Superior temporal gyrus (tissue), 1 donor: ENCODE data around the gene SLC39A11.
A peak's percentile ranks its signal among the peaks of the same experiment; 100 is the strongest.
"Not testable (repeated sequence)": the region's sequence is repeated elsewhere in the genome, so short reads cannot be mapped to it uniquely, and the experiment has no call there.

Experiments
- DNase-seq: peaks from one replicate; pipeline ENCODE4 v3.0.0-alpha.2; 2016; ENCODE audit errors: extremely low spot score

SLC39A11 gene

DNA sequence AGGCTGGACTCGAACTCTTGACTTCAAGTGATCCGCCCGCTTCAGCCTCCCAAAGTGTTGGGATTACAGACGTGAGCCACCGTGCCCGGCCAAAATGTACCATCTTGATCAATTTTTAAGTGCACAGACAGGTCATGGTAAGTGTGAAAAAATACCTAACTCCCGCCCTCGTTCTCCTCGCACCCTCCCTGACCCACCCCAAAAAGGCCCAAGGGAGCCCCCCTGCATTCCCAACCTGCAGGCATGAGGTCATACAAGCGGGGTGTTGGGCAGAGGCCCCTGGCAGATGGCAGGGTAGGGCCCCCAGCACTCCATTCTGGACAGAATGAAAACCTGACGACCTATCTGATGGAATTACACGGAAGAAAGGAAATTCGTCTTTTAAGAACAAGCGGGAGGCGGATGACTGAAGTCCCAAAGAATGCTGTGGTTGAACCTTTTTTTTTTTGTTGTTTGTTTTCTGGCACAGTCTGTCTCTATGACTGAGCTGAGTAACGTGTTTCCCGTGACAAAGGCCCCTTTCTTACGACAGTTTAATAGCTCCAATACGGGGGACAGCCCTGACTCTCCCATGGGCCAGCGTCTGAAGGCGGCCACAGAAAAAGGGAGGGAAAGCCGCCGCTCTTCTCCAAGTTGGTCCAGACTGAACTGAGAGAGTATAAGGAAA, 376.4 kb downstream of the SLC39A11 start:
- DNase-seq: peak; percentile 48

GRCh38 chr17:72714357-72714966, 378.0 kb downstream of the SLC39A11 start:
- DNase-seq: no peak

DNA sequence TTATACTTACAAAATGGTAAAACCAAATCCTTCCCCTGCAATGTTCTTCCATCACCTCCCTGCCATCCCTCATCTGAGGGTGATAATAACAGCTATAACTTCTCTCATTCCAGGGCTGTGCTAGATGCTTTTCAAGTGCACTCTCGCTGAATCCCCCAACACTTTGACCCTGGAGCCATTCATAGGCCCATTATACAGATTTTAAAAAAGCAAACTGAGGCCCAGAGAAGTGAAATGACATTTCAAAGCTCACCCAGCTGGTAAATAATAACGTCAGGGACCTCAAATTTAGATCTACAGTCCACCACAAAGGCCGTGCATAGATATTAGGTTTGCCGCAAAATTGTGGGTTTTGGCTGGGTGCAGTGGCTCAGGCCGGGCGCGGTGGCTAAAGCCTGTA, 378.8 kb downstream of the SLC39A11 start:
- DNase-seq: no peak

- no peak for DNase-seq
Measured at GRCh38 chr17:72711521-72712310, 380.8 kb downstream of the SLC39A11 start.

- no peak for DNase-seq
Measured at GRCh38 chr17:72710834-72711233, 381.7 kb downstream of the SLC39A11 start.

DNA sequence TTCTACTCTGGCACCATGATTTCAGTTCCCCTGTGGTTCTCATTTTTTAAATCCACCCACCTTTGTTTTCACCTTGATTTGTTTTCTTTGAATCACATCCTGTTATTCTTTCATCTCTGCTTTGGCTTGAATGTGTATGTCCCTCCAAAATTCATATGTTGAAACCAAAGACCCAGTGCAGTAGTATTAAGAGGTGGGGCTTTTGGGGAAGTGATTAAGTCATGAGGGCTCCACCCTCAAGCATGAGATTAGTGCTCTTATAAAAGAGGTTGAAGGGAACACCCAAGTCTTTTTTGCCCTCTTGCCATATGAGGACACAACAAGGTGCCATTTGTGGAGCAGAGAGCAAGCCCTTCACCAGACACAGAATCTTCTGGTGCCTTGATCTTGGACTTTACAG, 382.3 kb downstream of the SLC39A11 start:
- no peak for DNase-seq

GRCh38 chr17:72708682-72709081, 383.8 kb downstream of the SLC39A11 start:
- not testable (repeated sequence) for DNase-seq

GRCh38 chr17:72707881-72708280, 384.6 kb downstream of the SLC39A11 start:
- DNase-seq: no peak

DNA sequence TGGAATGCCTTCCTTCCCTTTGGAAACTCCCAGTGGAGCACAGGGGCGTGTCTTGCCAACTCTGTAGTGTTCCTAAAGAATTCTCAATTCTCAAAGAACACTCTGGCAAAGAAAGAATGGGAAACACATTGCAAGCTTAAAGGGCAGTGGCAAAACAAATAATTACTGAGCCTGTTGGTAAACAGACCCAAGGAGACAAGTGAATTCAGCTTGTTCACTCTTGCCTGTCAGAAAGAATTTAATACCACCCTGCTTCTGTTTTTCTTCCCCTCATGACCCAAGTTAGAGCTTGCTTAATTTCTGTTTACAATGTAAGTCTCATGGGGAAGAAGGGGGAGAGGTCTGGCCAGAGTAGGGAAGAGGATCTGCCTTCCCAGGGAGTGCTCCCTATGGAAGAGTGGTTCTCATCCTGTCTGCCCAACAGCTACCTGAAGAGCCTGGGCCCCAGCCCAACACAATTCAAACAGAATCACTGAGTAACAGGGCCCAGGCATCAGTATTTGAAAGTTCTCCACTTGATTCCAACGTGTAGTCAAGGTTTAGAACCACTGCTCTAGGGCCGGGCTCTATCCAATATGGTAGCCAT, 386.0 kb downstream of the SLC39A11 start:
- no peak for DNase-seq

DNA sequence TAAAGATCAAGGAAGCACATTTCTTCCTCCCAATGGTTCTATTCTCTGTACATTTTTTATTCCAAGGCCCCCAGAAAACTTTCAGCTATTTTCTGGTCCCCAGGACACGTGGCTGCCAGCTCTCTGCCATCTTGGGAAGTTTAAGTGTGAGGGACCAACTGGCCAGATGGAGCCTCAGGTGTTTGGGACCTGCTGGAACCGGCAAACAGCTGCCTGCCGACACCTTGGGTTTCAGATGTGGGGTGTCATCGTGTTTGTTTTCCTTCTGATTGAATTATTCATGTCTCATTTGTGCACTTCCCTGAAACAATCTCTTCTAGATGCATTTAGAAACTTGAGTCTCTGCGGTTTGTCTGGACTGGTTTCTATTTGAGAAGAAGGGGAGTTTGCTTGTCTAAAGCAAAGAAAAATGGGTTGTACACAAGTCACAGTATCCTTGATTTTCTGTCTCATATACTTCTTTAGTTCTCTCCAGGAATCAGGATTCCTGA, 386.5 kb downstream of the SLC39A11 start:
- DNase-seq: no peak

GRCh38 chr17:72702998-72703397, 389.5 kb downstream of the SLC39A11 start:
- no peak for DNase-seq

GRCh38 chr17:72702136-72702735, 390.3 kb downstream of the SLC39A11 start:
- DNase-seq: no peak

DNA sequence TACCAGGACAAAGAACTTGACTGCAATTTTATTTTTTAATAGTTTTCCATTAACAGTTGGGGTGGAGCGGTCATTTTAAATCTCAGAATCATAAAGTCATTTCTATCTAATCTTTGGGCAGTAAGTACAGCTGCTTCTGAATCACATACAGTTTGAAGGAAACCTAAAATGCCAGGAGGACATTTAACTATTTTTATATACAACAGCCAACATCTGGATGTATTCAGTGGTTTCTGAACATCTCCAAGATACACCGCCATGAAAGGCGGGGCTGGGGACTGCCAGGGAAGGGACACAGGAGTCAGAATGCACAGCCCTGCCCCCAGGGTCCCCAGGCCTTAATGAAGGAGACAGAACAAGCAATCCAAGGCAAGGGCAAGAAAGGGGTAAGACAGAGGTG, 392.3 kb downstream of the SLC39A11 start:
- no peak for DNase-seq

DNA sequence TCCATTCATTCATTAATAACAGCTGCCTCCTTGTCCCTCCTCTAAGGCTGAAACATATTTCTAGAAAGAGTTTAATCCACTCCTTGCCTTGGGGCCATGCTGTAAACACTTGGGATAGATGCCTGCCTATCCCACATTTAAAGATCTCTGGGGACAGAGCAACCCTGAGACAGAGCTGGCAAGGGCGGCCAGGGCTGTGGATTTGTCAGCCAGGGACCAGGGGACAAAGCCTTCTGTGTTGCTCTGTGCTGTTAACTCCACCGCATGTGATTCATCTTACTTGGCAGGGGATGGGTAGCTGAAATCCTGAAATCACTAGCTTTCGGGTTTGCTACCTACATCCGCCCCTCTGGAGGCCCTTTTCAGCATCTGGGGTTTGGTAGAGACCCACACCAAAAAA, 392.9 kb downstream of the SLC39A11 start:
- DNase-seq: peak; percentile 60

DNA sequence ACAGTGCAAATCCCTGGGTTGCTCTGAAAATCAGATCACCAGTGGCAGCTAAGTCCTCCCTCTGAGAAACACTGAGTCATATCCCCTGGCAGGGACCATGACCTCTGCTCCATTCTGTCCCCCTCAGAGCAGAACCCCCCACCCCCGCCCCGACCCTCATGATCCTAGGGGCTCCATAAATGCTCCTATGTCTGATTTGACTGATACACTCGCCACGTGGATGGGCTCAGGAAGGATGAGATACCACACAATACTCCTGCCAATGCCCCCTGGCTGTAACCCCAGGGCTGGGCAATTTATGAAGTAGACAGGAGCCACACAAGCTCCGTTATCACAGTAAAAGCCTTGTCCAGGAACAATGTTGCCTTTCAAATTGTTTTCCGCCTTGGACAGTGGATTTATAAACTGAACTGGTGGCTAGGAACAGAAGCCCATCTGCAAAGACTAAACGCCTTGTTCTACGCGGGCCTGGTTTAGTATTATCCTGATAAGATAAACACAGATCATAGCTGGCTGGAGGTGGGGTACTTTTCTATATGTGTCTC, 394.8 kb downstream of the SLC39A11 start:
- peak; percentile 92 for DNase-seq

GRCh38 chr17:72696721-72697120, 395.8 kb downstream of the SLC39A11 start:
- DNase-seq: no peak

DNA sequence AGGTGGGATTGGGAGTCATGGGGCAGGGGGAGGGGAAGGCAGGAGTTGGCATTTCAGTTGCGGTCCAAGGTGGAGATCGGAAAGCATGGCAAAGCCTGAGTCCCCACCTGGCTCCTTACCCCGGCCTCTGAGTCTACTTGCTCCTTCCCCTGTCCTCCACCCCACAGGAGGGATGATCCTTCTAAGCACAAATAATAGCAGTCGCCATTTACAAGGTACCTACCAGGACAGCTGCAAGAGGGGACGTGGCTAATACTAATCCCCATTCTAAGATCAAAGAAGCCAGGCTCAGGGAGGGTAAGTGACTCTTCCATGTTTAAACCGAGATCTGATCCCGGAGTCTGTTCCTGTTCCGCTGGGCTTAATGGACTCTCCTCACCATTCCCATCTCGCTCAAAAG, 396.3 kb downstream of the SLC39A11 start:
- DNase-seq: no peak

DNA sequence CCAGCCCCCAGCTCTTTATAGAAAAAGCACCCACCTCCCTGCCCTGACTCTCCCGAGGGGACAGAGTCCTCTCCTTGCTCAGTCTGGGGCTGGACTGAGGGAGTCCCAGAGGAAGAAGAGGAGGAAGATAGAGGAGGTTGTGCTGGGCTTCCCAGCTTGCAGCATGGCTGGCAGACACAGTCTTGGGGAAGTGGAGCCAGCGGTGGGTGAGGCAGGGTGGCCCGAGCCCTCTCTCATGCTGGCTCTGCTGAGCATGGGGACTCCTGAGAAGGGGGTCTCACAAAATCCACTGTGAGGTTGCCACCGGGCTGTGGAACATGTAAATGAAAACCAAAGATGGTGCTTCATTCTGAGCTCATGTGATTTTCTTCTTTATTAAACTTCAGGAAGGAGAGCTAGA, 398.5 kb downstream of the SLC39A11 start:
- DNase-seq: no peak

- DNase-seq: no peak
Measured at GRCh38 chr17:72693151-72693878, 399.2 kb downstream of the SLC39A11 start.

DNA sequence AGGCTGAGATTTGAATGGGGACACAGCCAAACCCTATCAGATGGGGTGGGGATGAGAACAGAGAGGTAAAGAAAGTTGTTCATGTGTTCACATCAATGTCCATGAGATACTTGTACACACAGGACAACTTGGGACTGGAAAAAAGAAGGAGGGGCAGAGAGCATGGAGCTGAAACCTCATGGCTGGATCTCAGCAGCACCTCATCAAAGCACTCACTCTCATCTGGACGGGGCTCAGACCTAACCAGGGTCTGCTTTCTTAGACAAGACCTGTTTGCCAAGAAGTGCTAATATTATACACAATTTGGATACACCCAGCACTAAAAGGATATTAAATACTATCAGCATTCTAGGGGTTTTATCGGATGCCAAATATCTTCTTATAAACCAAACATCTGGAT, 399.8 kb downstream of the SLC39A11 start:
- no peak for DNase-seq

GRCh38 chr17:72691586-72691985, 400.9 kb downstream of the SLC39A11 start:
- no peak for DNase-seq
